MM.1S (cell line): ENCODE measurements around the gene TANGO2.

ENCODE experiments used
- EZH2phosphoT487 ChIP-seq: fragments of 300-600 bp; sonication (generic); IDR thresholded peaks from 2 replicates; pipeline ENCODE4 v1.6.1; 2018; ENCODE audit warnings: antibody characterized with exemption, low read length
- TF ChIP-seq, protein P1 (sequence below): fragments of 300-600 bp; sonication (generic); IDR thresholded peaks from 2 replicates; pipeline ENCODE4 v1.5.1; 2016; ENCODE audit warnings: antibody characterized with exemption, low read length, mixed read lengths

GRCh38 chr22:19978748-19979147, 42.2 kb upstream of the TANGO2 start:
- TF ChIP-seq EZH2phosphoT487, result no peak
- TF ChIP-seq, protein P1, sequence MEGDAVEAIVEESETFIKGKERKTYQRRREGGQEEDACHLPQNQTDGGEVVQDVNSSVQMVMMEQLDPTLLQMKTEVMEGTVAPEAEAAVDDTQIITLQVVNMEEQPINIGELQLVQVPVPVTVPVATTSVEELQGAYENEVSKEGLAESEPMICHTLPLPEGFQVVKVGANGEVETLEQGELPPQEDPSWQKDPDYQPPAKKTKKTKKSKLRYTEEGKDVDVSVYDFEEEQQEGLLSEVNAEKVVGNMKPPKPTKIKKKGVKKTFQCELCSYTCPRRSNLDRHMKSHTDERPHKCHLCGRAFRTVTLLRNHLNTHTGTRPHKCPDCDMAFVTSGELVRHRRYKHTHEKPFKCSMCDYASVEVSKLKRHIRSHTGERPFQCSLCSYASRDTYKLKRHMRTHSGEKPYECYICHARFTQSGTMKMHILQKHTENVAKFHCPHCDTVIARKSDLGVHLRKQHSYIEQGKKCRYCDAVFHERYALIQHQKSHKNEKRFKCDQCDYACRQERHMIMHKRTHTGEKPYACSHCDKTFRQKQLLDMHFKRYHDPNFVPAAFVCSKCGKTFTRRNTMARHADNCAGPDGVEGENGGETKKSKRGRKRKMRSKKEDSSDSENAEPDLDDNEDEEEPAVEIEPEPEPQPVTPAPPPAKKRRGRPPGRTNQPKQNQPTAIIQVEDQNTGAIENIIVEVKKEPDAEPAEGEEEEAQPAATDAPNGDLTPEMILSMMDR, result no peak
